HG02798 (cell line): ENCODE measurements around the gene SLC25A51.

Experiments
- ATAC-seq: cut with Tn5 transposase; IDR thresholded peaks from one replicate; pipeline ENCODE4 v1.9.1; 2021; ENCODE audit warnings: mild to moderate bottlenecking; ENCODE audit not compliant: unreplicated experiment, poor library complexity

SLC25A51 gene

DNA sequence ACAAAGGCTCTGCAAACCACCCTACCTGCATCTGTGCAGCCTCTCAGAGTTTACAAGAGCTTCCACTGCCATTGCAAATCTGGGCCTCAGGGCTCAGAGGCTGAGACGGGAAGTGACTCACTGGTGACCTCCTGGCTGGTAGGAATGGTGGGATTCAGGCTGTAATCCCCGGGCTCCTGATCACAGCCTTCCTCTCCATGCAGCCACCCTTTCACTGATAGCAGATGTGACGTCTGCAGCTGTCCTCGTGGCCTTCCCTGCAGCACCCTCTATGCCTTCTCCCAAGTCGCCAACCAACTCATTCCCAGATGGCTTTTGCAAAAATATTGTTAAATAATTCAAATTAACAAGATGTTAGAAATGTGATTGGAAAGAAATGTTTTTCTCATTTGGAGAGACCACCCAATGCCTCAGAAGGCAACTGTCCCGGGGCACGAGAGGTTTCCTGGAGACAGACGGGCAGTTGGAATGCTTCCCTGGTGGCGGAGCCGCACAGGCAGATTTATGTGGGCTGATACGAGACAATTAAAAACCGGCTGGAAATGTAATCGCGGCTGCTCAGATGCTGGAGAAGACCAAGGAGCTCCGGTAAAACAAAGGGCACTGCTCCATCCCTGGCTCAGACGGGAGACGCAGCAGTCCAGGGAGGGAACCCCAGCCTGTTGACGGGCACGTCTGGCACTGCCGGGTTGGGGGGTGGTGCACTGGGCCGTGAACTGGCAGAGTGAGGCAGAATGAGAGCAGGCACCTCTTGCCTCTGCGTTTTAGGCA lies 34.4 kb upstream of the SLC25A51 start:
- ATAC-seq = no peak

DNA sequence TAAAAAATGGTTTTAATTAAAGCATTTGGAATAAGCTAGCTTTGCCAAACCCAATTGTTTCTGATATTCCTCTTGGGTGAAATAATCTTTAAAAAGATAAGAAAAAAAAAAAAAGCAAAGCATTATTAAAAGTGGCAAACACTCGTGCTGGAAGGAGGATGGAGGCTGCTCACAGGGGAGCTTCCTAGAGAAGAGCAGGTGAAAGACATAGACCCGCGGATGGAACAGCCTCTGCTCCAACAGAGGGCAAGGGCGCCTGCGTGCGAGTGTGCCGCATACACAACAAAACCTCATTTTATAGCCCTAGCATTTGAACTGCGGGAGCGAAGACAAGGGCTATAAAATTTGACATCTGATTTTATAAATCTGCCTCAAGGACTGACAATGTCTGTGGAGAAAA lies 33.4 kb upstream of the SLC25A51 start:
- no peak for ATAC-seq

DNA sequence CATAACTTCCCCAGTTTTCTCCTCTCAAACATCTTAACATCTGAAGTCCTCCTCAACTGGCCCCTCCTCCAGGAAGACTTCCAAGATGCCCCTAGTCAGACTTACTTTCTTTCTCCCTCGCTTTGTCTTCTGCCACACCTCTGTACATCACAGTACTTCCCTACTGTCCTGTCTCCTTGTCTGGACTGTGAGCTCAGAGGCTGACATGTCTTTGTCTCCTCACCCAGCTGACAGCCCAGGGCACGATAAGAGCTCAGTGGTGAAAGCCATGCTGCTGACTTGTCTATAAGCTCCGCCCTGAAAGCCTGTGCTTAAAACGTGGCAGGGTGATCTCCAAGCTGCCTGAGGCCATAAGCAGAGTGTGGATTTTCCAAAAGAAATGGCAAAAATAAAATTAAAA lies 33.0 kb upstream of the SLC25A51 start:
- no peak for ATAC-seq

DNA sequence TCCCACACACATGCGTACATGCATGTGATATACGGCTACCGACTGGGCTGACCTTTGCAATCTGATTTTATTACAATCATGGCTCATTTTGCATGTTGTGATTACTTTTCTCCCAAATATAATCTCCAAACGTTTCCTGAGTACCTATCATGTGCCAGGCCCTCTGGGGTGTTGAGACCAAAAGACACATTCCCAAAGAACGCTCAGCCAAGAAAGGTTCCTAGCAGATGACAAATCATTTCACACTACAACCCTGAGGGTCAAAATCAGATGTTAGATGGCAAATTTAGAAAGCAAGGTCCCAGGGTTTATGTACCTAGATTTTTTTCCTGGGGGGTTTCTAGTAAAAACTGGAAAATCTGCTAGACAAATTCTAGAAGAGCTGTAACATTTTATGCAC lies 32.4 kb upstream of the SLC25A51 start:
- no peak for ATAC-seq

DNA sequence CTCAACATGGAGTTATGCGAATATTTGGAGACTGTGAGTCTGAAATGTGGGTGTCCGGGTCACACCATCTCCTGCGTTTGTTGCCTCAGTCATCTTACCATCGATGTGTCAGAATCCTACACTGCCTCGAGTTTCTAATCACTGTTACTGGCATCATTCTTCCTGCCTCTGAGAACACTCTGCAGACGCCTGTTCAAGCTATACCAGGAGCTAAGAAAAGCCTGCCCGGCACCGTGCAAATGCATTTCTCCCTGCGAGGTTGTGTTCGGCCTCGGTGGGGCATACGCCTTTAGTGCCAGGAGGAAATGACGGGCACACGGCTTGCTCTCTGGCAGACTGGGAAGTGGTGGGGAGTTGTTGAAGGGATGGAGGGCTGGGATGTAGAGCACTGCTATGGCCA lies 31.2 kb upstream of the SLC25A51 start:
- no peak for ATAC-seq

DNA sequence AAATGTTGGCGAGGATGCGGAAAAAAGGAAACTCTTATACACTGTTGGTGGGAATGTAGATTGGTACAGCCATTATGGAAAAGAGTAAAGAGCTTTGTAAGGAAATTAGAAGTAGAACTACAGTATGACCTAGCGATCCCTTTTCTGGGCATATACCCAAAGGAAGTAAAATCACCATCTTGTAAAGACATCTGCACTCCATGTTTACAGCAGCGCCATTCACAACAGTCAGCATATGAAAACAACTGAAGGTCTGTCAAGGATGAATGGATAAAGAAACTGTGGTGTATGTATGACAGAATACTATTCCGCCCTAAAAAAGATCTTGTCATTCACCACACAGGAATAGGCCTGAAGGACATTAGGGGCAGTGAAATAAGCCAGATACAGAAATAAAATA lies 27.7 kb upstream of the SLC25A51 start:
- ATAC-seq = no peak

DNA sequence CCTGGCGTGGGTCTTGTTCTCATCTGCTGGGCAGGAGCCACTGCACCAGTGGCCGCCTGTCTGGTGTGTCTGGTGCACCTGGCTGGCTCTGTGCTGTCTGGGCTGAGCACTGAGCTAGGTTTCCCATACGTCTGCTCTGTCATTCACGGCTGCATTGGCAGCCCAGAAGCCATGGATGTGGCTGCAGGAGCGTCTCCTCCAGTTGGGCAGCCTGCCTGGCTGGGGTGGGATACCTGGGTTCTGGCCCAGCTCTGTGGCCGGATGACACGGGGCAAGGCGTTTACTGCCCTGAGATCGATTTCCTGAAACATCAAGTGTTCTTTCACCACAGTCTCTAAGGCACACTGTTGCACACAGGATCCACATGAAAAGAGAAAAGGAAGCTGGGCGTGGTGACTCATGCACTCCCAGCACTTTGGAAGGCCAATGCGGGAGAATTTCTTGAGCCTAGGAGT lies 25.5 kb upstream of the SLC25A51 start:
- ATAC-seq = no peak

DNA sequence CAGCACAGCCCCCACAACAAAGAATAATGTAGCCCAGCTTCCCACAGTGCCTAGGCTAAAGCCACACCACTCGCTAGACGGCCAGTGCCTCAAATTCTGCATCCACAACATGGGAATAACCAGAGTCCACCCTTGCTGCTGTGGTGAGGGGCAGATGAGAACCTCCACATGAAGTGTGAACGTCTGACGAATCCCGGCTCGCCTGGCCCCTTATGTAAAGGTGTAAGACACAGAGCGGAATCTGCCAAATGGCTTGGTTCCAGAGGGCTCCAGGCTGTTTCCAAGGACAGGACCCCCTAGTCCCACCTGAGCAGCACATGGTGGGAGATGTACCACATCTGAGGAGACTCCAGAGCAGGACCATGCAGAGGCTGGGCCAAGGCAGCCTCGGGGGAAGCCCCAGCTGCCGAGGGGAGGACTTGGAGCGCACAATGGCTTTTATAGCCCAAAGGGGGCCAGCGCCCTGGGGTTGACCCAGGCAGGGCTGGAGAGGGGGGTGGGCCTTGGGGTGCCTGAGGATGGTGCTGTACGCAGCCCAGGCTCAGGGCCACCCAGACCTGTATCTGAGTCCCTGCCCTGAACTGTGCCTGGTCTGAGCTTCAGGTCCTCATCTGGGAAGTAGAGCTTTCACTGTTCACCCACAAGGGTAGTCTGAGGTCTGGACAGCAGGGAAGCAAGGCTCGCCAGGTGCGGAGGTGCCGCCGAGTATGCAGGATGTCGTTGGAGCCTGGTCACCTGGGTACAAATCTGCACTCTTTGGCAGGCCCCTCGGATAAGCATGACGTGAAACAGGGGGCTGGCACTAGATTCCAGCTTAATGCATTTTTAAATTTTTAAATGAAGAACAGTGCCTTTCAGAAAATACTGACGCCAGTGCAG lies 24.9 kb upstream of the SLC25A51 start:
- ATAC-seq = no peak

DNA sequence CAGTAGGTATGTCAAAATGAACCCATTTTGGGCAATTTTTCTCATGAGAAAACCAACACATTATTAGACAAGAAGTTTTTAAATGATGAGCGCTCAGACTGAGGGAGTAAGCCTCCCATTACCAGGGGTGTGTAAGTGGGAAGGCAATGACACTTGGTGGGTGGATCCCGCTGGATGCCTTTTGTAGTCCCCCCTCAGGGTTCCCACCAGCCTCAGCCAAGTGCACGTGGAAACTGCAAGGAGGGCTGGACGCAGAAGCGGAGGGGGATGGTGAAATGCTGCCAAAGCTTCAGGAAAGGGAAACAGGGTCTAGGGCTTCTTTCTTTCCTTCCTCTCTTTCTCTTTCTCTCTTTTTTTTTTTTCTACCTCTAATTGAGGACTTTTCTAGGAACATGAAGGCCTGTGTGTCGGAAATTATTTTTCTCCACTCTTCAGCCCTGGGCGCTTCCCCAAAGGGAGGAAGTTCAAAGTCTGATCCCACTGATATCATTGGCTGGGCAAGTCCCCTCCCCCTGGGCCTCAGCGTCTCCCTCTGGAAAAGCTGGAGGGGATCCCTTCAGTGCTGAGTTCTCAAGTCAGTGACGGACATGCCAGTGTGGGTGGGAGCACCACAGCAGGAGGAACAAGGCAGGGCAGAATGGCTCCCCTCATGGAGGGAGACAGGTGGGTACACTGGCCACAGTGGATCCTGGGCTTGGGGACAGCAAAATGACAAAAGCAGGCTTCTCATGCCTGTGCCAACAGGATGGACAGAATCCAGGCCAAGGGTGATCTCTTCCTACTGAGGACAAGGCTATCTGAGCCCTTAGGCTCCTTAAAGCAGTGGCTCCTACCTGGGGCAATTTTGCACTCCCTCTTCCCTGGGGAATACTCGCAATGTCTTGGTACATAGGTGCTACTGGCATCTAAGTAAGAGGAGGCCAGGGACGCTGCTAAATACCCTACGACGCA lies 23.9 kb upstream of the SLC25A51 start:
- no peak for ATAC-seq

DNA sequence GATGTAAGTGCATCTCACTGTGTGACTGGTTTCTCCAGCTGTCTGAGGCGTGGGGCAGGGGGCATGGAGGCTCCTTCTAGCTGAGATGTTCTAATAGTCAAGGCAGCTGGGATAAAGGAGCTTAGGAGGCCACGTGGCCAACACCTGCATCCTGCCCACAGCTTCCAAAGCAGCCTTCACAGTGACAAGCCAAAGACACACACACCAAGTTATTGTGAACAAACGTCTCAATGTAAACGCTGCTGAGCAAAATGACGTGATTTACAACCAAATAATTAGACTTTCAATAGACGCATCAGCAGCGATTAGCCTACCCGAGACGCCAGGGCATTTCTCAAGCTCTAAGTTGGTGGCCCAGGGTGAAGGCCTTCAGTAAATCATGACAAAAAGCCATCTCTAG lies 23.2 kb upstream of the SLC25A51 start:
- ATAC-seq = no peak

DNA sequence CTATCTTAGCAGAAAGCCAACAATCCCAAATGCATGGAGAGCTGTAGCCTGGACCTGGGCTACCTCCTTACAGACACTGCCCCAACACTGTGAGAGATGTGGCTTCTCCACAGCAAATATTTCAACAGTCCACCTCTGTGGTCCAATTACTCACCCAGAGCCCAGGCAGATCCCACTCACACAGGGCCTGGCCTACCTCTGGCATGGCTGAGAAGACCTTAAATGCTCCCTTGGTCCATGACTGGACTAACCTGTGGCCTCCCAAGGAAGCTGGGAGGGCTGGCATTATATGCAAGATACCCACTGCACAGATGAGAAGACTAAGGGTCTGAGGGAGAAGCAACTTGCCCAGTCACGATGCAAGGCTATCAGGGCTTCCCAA lies 22.8 kb upstream of the SLC25A51 start:
- no peak for ATAC-seq

DNA sequence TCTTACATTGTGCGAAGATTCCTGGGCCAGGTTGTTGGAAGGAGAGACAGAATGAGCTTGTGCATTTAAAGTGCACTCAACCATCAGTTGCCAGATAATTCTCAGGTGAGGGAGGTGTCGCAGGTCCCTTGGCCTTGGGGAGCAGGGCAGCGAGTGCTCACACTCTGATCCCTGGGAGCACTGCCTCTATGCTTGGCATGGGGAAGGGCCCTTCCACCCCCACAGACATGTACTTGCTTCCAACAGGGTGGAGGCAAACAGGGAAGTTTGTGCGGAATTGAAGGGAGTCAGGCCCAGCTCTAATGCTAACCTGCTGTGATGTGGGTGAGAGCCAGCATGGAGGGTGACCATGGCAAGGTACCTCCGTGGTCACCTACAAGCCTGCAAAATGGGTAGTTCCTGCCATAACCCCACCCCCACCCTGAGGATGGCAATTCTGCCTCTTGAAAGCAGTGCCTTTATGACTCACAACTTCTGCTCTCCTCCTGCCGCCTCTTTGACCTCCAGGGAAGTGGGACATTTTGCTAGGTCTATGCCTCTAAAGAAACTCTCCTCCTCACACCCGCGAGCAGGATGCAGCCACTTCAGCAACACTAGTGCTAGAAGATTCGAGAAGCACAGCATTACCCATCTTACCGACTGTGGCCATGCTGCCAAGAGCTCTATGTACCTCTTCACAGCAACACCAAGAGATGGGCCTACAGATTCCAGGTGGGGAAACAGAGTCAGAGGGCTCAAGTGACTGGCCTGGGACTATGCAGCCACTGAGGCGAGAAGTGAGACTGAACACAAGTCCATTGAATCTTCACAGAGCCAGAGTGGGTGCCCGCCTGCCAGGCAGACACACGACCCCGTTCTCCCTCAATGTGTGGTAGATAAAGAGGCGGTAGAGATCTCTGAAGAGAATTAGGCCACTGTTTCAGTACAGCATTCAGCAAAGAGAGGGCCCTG lies 22.1 kb upstream of the SLC25A51 start:
- no peak for ATAC-seq

DNA sequence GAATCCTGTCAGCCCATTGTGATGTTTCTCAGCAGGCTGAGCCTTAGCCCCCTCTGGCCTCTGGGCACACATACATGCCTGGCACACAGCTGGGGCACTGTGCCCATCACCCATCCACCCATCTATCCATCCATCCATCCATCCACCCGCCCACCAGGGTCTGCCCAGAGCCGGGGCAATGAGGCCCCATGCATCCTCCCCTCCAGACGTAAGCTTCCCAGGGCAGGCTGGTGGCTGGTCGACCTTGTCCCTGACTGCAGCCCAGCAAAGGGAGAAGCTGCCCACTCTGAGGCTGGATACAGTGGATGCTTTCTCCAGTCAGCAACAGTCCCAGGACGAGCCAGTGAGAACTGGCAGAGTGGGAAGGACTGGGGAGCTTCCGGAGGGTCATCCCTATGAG lies 21.1 kb upstream of the SLC25A51 start:
- ATAC-seq = no peak

DNA sequence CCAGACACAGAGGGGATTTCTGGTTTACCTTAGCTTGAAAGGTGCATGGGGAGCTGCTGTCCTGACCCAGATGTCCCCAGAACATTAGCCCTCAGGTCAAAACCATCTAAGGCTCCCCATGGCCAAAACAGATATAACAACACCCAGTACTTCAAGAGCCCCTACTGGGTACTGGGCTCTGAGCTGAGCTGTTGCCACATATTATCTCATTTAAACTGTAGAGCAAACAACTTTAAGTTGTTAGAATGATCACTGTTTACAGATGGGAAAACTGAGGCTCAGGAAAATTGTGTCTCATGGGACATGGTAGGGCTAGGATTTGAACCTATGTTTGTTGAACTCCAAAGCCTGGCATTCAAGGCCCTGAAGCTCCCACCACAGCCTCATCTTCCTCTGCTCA lies 20.6 kb upstream of the SLC25A51 start:
- no peak for ATAC-seq

DNA sequence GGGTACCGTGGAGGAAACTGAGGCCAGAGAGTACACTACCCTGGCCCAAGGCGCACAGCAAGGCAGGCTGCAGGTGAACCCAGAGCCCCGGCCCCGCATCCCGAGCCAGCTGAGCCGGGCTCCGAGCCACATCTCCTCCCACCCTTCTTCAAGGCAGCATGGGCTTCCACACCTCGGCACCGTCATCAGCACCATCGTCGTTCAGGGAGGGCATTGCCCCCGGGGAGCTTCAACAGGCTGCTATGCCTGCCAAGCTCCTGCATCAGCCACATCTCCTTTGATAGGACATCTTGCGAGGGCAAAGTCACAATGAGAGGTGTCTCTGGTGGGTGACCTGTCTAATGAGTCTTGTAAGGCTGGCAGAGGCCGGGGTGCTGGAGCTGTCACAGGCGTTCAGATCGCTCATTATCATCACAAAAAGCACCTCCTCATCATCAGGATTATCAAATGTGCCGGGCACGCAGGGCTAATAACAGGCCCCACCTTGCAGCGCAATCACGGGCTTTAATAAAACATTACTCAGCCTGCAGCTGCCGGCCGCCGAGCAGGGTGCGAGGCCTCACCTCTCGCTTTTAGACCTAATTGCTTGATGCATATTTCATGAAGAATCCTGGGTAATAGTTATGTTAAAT lies 20.0 kb upstream of the SLC25A51 start:
- ATAC-seq = no peak

DNA sequence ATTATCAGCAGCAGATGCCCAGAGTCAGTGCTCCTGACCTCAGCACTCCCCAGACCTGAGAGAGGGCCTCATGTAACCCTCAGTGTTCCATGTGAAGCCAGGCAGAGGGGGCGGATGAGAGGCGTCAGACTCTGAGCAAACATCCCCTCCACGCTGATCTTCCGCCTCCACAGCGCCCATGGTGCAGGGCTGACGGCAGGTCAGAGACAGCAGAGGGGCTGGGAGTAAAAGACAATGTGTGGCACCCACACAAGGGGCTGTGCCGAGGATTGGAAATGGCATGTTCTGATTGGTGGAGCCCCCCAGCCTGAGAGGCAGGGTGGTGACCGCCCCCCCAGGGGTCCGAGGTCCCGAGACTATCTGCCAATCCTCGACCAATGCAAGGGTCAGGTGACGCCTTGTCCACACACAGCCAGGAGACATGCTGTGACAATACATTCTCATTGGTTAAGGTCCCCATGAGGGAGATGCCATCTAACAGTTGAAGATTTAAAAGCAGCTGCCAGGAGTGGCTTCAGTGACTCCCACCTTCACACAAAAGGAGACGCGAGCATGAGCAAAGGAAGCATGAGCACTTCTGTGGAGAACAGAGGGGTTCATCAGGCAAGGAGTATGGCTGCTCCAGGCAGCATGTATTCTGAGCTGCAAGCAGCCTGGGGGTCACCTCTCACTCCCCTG lies 19.3 kb upstream of the SLC25A51 start:
- ATAC-seq = no peak

DNA sequence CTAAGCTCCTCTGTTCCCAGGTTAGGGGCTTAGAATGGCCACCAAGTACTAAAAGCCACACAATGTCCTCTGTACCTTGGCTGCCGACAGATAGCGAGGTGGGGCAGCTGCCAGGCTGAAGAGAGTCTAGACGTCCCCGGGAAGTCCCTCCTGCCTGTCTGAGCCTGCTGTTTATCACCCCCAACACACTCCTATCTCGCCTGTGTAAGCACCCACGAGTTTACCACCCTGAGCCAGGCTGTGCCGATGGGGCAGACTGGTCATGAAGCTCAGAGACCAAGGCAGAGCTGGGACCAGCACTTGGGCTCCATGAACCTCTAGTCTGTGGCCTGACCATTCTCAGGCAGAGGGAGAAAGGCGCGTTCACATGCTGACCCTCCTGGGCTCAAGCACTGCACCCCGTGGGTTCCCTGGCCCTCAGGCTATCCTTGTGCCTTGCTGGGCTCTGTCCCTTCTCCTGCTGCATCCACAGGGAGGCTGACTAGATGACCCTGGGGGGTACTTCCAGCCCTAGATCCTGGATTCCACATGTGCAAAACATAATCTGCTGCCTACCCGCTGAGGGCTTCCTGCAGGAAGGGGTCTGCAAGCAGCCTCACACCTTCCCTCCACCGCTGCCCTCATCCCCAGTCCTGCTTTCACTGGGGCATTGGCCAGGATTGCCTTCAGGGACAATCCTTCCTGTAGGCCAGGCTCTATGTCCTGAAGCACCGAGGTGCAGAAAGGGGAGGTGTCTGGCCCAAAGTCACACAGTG lies 18.6 kb upstream of the SLC25A51 start:
- no peak for ATAC-seq
